ENCODE measurements around the gene SPACDR.
A peak's percentile ranks its signal among the peaks of the same experiment; 100 is the strongest.
"Not testable (repeated sequence)": the region's sequence is repeated elsewhere in the genome, so short reads cannot be mapped to it uniquely, and the experiment has no call there.

DNA sequence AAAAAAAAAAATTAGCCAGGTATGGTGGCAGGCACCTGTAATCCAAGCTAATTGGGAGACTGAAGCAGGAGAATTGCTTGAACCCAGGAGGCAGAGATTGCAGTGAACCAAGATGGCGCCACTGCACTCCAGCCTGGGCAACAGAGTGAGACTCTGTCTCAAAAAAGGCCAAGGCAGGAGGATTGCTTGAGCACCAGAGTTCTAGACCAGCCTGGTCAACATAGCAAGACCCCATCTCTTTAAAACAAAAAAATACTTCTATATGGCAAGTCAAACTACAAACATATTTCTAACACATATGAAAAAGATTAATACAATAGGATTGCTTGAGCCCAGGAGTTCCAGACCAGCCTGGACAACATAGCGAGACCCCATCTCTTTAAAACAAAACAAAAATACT is 36.7 kb upstream of the SPACDR start:
- not testable (repeated sequence) for TF ChIP-seq EZH2 (IDR thresholded peaks at IDR 0.05; ENCODE audit: borderline replicate concordance, low read depth, low read length); SMARCC2 (IDR thresholded peaks at IDR 0.05; ENCODE audit: low read depth); POLR2AphosphoS5 (IDR thresholded peaks at IDR 0.05; ENCODE audit: control insufficient read depth, insufficient read depth, low read depth, low read length); HDAC1 (IDR thresholded peaks at IDR 0.05); ZNF146 (CRISPR knock-in tag; IDR thresholded peaks at IDR 0.05; ENCODE audit: unreplicated experiment); ZBTB7A (IDR thresholded peaks at IDR 0.05; ENCODE audit: borderline replicate concordance, control insufficient read depth, low read depth, low read length)
- TF ChIP-seq, protein P1, sequence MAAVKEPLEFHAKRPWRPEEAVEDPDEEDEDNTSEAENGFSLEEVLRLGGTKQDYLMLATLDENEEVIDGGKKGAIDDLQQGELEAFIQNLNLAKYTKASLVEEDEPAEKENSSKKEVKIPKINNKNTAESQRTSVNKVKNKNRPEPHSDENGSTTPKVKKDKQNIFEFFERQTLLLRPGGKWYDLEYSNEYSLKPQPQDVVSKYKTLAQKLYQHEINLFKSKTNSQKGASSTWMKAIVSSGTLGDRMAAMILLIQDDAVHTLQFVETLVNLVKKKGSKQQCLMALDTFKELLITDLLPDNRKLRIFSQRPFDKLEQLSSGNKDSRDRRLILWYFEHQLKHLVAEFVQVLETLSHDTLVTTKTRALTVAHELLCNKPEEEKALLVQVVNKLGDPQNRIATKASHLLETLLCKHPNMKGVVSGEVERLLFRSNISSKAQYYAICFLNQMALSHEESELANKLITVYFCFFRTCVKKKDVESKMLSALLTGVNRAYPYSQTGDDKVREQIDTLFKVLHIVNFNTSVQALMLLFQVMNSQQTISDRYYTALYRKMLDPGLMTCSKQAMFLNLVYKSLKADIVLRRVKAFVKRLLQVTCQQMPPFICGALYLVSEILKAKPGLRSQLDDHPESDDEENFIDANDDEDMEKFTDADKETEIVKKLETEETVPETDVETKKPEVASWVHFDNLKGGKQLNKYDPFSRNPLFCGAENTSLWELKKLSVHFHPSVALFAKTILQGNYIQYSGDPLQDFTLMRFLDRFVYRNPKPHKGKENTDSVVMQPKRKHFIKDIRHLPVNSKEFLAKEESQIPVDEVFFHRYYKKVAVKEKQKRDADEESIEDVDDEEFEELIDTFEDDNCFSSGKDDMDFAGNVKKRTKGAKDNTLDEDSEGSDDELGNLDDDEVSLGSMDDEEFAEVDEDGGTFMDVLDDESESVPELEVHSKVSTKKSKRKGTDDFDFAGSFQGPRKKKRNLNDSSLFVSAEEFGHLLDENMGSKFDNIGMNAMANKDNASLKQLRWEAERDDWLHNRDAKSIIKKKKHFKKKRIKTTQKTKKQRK (IDR thresholded peaks at IDR 0.05; ENCODE audit: borderline replicate concordance, low read depth, low read length) = not testable (repeated sequence)
- TF ChIP-seq, protein P2, sequence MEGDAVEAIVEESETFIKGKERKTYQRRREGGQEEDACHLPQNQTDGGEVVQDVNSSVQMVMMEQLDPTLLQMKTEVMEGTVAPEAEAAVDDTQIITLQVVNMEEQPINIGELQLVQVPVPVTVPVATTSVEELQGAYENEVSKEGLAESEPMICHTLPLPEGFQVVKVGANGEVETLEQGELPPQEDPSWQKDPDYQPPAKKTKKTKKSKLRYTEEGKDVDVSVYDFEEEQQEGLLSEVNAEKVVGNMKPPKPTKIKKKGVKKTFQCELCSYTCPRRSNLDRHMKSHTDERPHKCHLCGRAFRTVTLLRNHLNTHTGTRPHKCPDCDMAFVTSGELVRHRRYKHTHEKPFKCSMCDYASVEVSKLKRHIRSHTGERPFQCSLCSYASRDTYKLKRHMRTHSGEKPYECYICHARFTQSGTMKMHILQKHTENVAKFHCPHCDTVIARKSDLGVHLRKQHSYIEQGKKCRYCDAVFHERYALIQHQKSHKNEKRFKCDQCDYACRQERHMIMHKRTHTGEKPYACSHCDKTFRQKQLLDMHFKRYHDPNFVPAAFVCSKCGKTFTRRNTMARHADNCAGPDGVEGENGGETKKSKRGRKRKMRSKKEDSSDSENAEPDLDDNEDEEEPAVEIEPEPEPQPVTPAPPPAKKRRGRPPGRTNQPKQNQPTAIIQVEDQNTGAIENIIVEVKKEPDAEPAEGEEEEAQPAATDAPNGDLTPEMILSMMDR (IDR thresholded peaks at IDR 0.05 in 2 of 3, conservative IDR thresholded peaks at IDR 0.05 in 1 of 3; ENCODE audit: insufficient read depth in 2 of 3, low read depth in 1 of 3, low read length in 3 of 3) = not testable (repeated sequence)
- TF ChIP-seq, protein P3, sequence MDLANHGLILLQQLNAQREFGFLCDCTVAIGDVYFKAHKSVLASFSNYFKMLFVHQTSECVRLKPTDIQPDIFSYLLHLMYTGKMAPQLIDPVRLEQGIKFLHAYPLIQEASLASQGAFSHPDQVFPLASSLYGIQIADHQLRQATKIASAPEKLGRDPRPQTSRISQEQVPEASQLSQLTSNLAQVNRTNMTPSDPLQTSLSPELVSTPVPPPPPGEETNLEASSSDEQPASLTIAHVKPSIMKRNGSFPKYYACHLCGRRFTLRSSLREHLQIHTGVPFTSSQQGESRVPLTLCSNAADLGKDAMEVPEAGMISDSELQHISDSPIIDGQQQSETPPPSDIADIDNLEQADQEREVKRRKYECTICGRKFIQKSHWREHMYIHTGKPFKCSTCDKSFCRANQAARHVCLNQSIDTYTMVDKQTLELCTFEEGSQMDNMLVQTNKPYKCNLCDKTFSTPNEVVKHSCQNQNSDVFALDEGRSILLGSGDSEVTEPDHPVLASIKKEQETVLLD (IDR thresholded peaks at IDR 0.05) = not testable (repeated sequence)
- TF ChIP-seq ZNF121 (CRISPR knock-in tag; conservative IDR thresholded peaks at IDR 0.05) = peak; percentile 85

All from K562 (cell line).